Spleen (tissue), 11 donors: ENCODE measurements around the gene C8A. TPM values are rescaled to one million over a fixed set of nuclear protein-coding genes. Genes with fewer than 3 reads are reported as not detected.

ENCODE experiments used
- DNase-seq: peaks from one replicate; pipeline ENCODE4 v3.0.0-alpha.2; 2020
- H3K27ac ChIP-seq, 8 donors: fragments of 200-600 bp; sonication (generic) in 7 of 8; 1 replicate in 4 of 8; 2 replicates in 4 of 8; pipeline versions ENCODE4 v1.5.0 to v1.8.0; 2016 to 2021; ENCODE audit warnings: inconsistent platforms in 4 of 8, mild to moderate bottlenecking in 4 of 8, moderate library complexity in 1 of 8
- H3K27me3 ChIP-seq, 7 donors: fragments of 200-600 bp; sonication (generic) in 6 of 7; replicated peaks in 1 of 7; 1 replicate in 4 of 7; 2 replicates in 3 of 7; pipeline versions ENCODE4 v1.5.0 to v1.8.0; 2016 to 2021; ENCODE audit warnings: inconsistent platforms in 3 of 7, mild to moderate bottlenecking in 1 of 7
- H3K36me3 ChIP-seq, 6 donors: fragments of 200-600 bp; sonication (generic) in 5 of 6; 1 replicate in 4 of 6; 2 replicates in 2 of 6; pipeline versions ENCODE4 v1.5.0 to v1.8.0; 2016 to 2021; ENCODE audit warnings: inconsistent platforms in 2 of 6
- H3K4me1 ChIP-seq, 6 donors: fragments of 200-600 bp; sonication (generic) in 5 of 6; 1 replicate in 3 of 6; 2 replicates in 3 of 6; pipeline versions ENCODE4 v1.5.0 to v1.8.0; 2016 to 2021; ENCODE audit warnings: inconsistent platforms in 3 of 6
- H3K4me3 ChIP-seq, 8 donors: fragments of 200-600 bp; sonication (generic) in 7 of 8; 1 replicate in 4 of 8; 2 replicates in 4 of 8; pipeline versions ENCODE4 v1.5.0 to v1.8.0; 2016 to 2021; ENCODE audit warnings: inconsistent platforms in 4 of 8, mild to moderate bottlenecking in 4 of 8, moderate library complexity in 2 of 8
- H3K9me3 ChIP-seq, 8 donors: fragments of 200-600 bp; sonication (generic) in 7 of 8; 1 replicate in 4 of 8; 2 replicates in 4 of 8; pipeline versions ENCODE4 v1.5.0 to v1.8.0; 2016 to 2021; ENCODE audit warnings: inconsistent platforms in 4 of 8
- POLR2A ChIP-seq, 3 donors: fragments of 450-650 bp; IDR thresholded peaks; one replicate each; pipeline ENCODE4 v1.5.1; 2017; ENCODE audit warnings: antibody characterized with exemption in 3 of 3, mild to moderate bottlenecking in 1 of 3
- POLR2AphosphoS5 ChIP-seq, 3 donors: sonication (generic); formaldehyde crosslinking; IDR thresholded peaks; one replicate each; pipeline ENCODE4 v1.5.1; 2017; ENCODE audit warnings: antibody characterized with exemption in 3 of 3
- WGBS, 5 donors: extraction: QIAGEN DNeasy Blood & Tissue Kit in 3 of 5; methylation state at CpG; one replicate each; pipeline versions ENCODE4 v1.1.5 to v1.1.7; 2013 to 2018; 5-methylcytosine and 5-hydroxymethylcytosine counted together
- intact Hi-C: fragments of 100-400 bp; cut with DNase I; formaldehyde crosslinking; loops from one replicate; pipeline ENCODE4 v1.15.0; 2023; ENCODE audit warnings: low total_unique reads
- polyA plus RNA-seq, 3 donors: library from polyadenylated mRNA; stranded (reverse); fragments of 200-250 nt; gene quantifications; one replicate each; pipeline ENCODE4 v1.2.1, GENCODE V29; 2013
- total RNA-seq, 7 donors: library from RNA; depleted of rRNA in 3 of 7; stranded (reverse); fragments of >200 nt in 3 of 7; fragmentation: NEBNext Ultra II Directional in 4 of 7; extraction: Animal tissue kit (Norgen Biotek cat#: 25700) in 4 of 7; gene quantifications; one replicate each; pipeline versions ENCODE4 v1.1.0 to v1.2.1, GENCODE V29; 2016 to 2021
- TF ChIP-seq, protein P1 (sequence below), 11 experiments: fragments of 200-600 bp in 7 of 11; fragments of 450-650 bp in 4 of 11; sonication (generic) in 4 of 11; IDR thresholded peaks in 8 of 11; conservative IDR thresholded peaks in 3 of 11; 1 replicate in 7 of 11; 2 replicates in 4 of 11; pipeline versions ENCODE4 v1.4.0 to v1.8.0; 2016 to 2021; ENCODE audit warnings: antibody characterized with exemption in 11 of 11, inconsistent platforms in 4 of 11, mild to moderate bottlenecking in 1 of 11
- donor health status: healthy with polysubstance abuse.
- donor health status: DM: no; HTN: no; CAD: no; lungs with moderate emphysema.
- donor health status: DM: no; HTN: no; CAD: no.
- donor health status: Bipolar disorder and iron deficiency.
- donor health status: healthy.
- donor health status: DM: no; HTN: no; CAD: no.
- donor health status: DM: yes; HTN: yes; CAD: no.

Gene C8A
- total and polyA plus RNA-seq, 10 donors = 0.03 TPM; not detected in 9

DNA sequence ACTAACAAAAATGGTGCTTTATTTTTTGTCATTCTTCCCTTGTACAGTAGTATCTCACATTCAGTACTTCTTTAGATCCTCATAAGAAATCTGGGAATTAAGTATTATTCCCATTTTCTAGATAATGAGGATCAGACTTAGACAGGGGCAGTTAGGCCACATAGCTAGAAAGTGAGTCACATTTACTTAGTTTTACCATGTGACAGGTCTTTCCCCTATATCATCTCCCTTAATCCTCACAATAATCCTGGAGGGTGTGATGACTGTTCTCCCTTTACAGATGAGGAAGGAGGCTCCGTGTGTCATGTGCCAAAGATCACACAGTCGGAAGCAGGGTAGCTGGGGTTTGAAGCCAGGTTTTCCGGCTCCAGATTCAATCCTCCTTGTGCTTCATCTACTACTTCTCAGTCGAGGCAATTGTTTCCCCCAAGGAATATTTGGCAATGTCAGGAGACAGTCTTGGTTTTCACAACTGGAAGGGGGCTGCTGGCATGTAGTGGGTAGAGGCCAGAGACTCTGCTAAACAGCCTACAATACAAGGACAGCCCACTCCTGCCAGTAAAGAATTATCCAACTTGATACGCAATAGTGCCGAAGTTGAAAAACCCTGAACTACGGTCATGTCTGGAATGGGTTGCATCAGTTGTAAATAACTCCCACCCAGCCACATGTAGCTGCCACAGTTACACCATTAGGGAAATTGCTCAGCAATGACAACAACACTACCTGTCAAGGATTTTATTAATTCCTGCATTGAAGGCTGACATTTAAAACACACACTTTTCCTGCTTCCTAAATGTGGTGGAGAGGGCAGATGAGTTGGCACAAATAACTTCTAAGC is 56.7 kb downstream of the C8A start:
- TF ChIP-seq, protein P1, sequence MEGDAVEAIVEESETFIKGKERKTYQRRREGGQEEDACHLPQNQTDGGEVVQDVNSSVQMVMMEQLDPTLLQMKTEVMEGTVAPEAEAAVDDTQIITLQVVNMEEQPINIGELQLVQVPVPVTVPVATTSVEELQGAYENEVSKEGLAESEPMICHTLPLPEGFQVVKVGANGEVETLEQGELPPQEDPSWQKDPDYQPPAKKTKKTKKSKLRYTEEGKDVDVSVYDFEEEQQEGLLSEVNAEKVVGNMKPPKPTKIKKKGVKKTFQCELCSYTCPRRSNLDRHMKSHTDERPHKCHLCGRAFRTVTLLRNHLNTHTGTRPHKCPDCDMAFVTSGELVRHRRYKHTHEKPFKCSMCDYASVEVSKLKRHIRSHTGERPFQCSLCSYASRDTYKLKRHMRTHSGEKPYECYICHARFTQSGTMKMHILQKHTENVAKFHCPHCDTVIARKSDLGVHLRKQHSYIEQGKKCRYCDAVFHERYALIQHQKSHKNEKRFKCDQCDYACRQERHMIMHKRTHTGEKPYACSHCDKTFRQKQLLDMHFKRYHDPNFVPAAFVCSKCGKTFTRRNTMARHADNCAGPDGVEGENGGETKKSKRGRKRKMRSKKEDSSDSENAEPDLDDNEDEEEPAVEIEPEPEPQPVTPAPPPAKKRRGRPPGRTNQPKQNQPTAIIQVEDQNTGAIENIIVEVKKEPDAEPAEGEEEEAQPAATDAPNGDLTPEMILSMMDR (IDR thresholded peaks at IDR 0.05 in 8 of 11, conservative IDR thresholded peaks at IDR 0.05 in 3 of 11) = no peak
- no peak for TF ChIP-seq POLR2A (IDR thresholded peaks at IDR 0.05)
- TF ChIP-seq POLR2AphosphoS5 (IDR thresholded peaks at IDR 0.05) = no peak
- 74 to 92% (median 84%) methylated on average over 7 of the region's 7 CpGs for WGBS, 5 donors
- Histone ChIP-seq H3K27ac (no peak overlapping the region), H3K36me3 (no peaks in the 10 kb centered on the region), H3K4me1 (peaks cover 0 to 29% (median 4%) of the 10 kb centered on the region in 6 donors), H3K9me3 (no peaks in the 10 kb centered on the region), H3K27me3 (peaks cover 0 to 3% (median 0%) of the 10 kb centered on the region in 7 donors), H3K4me3 (no peak overlapping the region)
- intact Hi-C loops = no loop called here
- DNase-seq = no peak

- Histone ChIP-seq H3K36me3 (no peaks in the 10 kb centered on the region), H3K9me3 (no peaks in the 10 kb centered on the region), H3K4me3 (no peak overlapping the region), H3K4me1 (peaks cover 0 to 29% (median 4%) of the 10 kb centered on the region in 6 donors), H3K27me3 (peaks cover 0 to 3% (median 0%) of the 10 kb centered on the region in 7 donors), H3K27ac (no peak overlapping the region)
- 85 to 89% (median 88%) methylated on average over 3 to 12 of the region's 12 CpGs for WGBS, 5 donors
- no peak for TF ChIP-seq POLR2A (IDR thresholded peaks at IDR 0.05)
- TF ChIP-seq, protein P1 (IDR thresholded peaks at IDR 0.05 in 8 of 11, conservative IDR thresholded peaks at IDR 0.05 in 3 of 11) = no peak
- no peak for TF ChIP-seq POLR2AphosphoS5 (IDR thresholded peaks at IDR 0.05)
- DNase-seq = no peak
- intact Hi-C loops = no loop called here
These were observed 57.7 kb downstream of the C8A start for GRCh38 chr1:56912325-56912724.

DNA sequence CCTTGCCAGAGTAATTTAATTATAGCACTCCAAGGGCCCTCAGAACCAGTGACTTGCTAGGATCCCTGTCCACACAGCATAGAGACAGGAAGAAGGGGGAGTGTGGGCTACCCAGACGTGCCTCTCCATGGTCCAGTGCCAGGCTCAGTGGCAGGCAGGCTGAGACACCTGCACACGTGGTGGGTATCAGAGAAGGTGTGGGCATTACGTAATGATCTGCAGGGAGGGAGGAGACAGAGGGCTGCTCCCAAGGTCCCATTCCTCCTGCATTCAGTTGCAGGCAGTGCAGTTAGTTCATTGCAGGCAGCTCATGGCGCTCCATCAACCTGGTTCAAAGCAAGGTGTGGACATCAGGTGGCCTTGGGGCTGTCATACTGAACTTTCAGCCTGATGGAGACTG is 61.4 kb downstream of the C8A start:
- 48 to 67% (median 58%) methylated on average over 4 of the region's 4 CpGs for WGBS, 5 donors
- no peak for DNase-seq
- H3K27me3 ChIP-seq = peaks cover 0 to 3% (median 0%) of the 10 kb centered on the region in 7 donors
- H3K9me3 ChIP-seq = no peaks in the 10 kb centered on the region
- no peak for TF ChIP-seq POLR2A (IDR thresholded peaks at IDR 0.05)
- TF ChIP-seq, protein P1 (IDR thresholded peaks at IDR 0.05 in 8 of 11, conservative IDR thresholded peaks at IDR 0.05 in 3 of 11) = no peak
- TF ChIP-seq POLR2AphosphoS5 (IDR thresholded peaks at IDR 0.05) = no peak
- H3K36me3 ChIP-seq = no peaks in the 10 kb centered on the region
- H3K27ac ChIP-seq = no peak overlapping the region
- intact Hi-C loops = no loop called here
- H3K4me3 ChIP-seq = no peak overlapping the region
- peaks cover 0 to 3% (median under 1%) of the 10 kb centered on the region in 6 donors for H3K4me1 ChIP-seq

DNA sequence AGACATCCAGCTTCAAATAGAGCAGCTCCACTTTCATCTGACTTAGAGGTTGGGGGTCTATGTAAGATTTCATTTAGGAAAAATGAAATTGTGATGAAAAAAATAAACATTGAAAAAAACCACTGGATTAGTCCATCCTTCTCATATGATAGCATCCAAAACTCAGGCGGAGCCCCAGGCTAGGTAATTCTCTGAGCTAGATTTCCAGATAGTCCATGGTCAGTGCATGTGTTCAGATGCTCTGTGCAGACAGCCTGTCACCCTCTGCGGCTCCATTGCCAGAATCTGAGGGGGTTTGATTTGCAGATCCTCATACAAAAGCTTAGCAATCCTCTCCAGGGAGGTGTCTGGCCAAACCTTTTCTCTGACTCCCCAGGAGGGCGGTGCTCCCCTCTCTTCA is 62.0 kb downstream of the C8A start:
- no peak for DNase-seq
- intact Hi-C loops = no loop called here
- Histone ChIP-seq H3K4me3 (no peak overlapping the region), H3K36me3 (no peaks in the 10 kb centered on the region), H3K4me1 (no peaks in the 10 kb centered on the region), H3K27me3 (peaks cover 0 to 3% (median 0%) of the 10 kb centered on the region in 7 donors), H3K27ac (no peak overlapping the region), H3K9me3 (no peaks in the 10 kb centered on the region)
- WGBS, 5 donors = 79 to 92% (median 86%) methylated on average over 3 of the region's 3 CpGs
- TF ChIP-seq POLR2AphosphoS5 (IDR thresholded peaks at IDR 0.05) = no peak
- TF ChIP-seq, protein P1 (IDR thresholded peaks at IDR 0.05 in 8 of 11, conservative IDR thresholded peaks at IDR 0.05 in 3 of 11) = no peak
- TF ChIP-seq POLR2A (IDR thresholded peaks at IDR 0.05) = no peak
